HCT116 (cell line): ENCODE results near the gene PKN1. TPM values are rescaled to one million over a fixed set of nuclear protein-coding genes. Genes with fewer than 3 reads are reported as not detected.

Experiments
- ATAC-seq: fragments of 200-7000 bp; cut with Tn5 transposase; 2 replicates; pipeline ENCODE4 v1.9.1; 2020; ENCODE audit warnings: mild to moderate bottlenecking, moderate library complexity
- Bru-seq: library from RNA; stranded (reverse); fragments of 400-500 nt; gene quantifications from one replicate; lab custom pipeline; 2021; lab: Mats Ljungman, UMichigan
- BruChase-seq, 2 experiments: library from RNA; stranded (reverse); fragments of 400-500 nt; gene quantifications; one replicate each; lab custom pipeline; 2021; lab: Mats Ljungman, UMichigan
- BruUV-seq: library from RNA; stranded (reverse); fragments of 400-500 nt; replicated peaks from 2 replicates; lab custom pipeline; 2021; lab: Mats Ljungman, UMichigan
- CTCF ChIA-PET: fragments of 300-600 bp; sonication (Branson Sonifier 250); formaldehyde crosslinking; loops from one replicate; lab custom pipeline; 2021; ENCODE audit warnings: antibody characterized with exemption; lab: Charles Lee
- POLR2A ChIA-PET: fragments of 300-600, 350-600 bp; sonication (Branson Sonifier 250); formaldehyde crosslinking; loops from one replicate; lab custom pipeline; 2021; ENCODE audit warnings: antibody characterized with exemption; lab: Charles Lee
- RAD21 ChIA-PET, 2 experiments: fragments of 300-600 bp; sonication (Branson Sonifier 250); formaldehyde crosslinking; loops; one replicate each; lab custom pipeline; 2023; ENCODE audit warnings: low total read pairs in 2 of 2; ENCODE audit not compliant: uncharacterized antibody in 2 of 2, unreplicated experiment in 2 of 2, low non-redundant PET in 1 of 2; lab: Charles Lee
- DNase-seq: peaks from one replicate; pipeline ENCODE4 v3.0.0-alpha.2; 2010; ENCODE audit warnings: low read depth, low spot score
- H2AFZ ChIP-seq: fragments of 200-600 bp; shearing (Covaris generic), sonication (generic); 2 replicates; pipeline ENCODE4 v1.6.1; 2017; ENCODE audit warnings: low read depth, mixed run types, mixed read lengths, antibody characterized with exemption, low read length; ENCODE audit not compliant: poor library complexity, severe bottlenecking
- H3K27ac ChIP-seq: 2 replicates; pipeline ENCODE4 v1.5.1; 2012; ENCODE audit warnings: low read depth, low read length
- H3K27me3 ChIP-seq: fragments of 200-600 bp; sonication (generic); 2 replicates; pipeline ENCODE4 v1.6.1; 2016; ENCODE audit warnings: mixed run types, low read length, mixed read lengths; ENCODE audit not compliant: insufficient read depth
- H3K36me3 ChIP-seq, 2 experiments: fragments of 200-500 bp in 1 of 2; fragments of 200-600 bp in 1 of 2; sonication (Bioruptor generic) in 1 of 2; sonication (generic) in 1 of 2; 2 replicates each; pipeline versions ENCODE4 v1.5.1 to v1.6.1; 2014 to 2016; ENCODE audit warnings: low read length in 2 of 2, inconsistent platforms in 1 of 2, mixed read lengths in 1 of 2, mixed run types in 1 of 2; ENCODE audit not compliant: insufficient read depth in 2 of 2, control insufficient read depth in 1 of 2
- H3K4me1 ChIP-seq, 2 experiments: fragments of 200-600 bp in 1 of 2; sonication (generic) in 1 of 2; 2 replicates each; pipeline versions ENCODE4 v1.5.1 to v1.6.1; 2012 to 2017; ENCODE audit warnings: low read length in 2 of 2, inconsistent platforms in 1 of 2, mild to moderate bottlenecking in 1 of 2, mixed read lengths in 1 of 2, mixed run types in 1 of 2, moderate library complexity in 1 of 2; ENCODE audit not compliant: insufficient read depth in 2 of 2, control insufficient read depth in 1 of 2
- H3K4me2 ChIP-seq: fragments of 200-600 bp; sonication (generic); 2 replicates; pipeline ENCODE4 v1.6.1; 2017; ENCODE audit warnings: mixed run types, low read length, mixed read lengths
- H3K4me3 ChIP-seq, 2 experiments: fragments of 200-600 bp in 1 of 2; sonication (generic) in 1 of 2; replicated peaks in 1 of 2; 2 replicates each; pipeline ENCODE4 v1.5.1; 2011 to 2016; ENCODE audit warnings: low read length in 2 of 2, control low read depth in 1 of 2, low read depth in 1 of 2, mild to moderate bottlenecking in 1 of 2, mixed read lengths in 1 of 2, mixed run types in 1 of 2
- H3K79me2 ChIP-seq: fragments of 200-600 bp; sonication (generic); 2 replicates; pipeline ENCODE4 v1.6.1; 2017; ENCODE audit warnings: mild to moderate bottlenecking, mixed run types, low read length, moderate library complexity, mixed read lengths; ENCODE audit not compliant: insufficient read depth
- H3K9ac ChIP-seq: fragments of 200-600 bp; sonication (generic); 2 replicates; pipeline ENCODE4 v1.6.1; 2016; ENCODE audit warnings: low read length, mixed read lengths
- H3K9me2 ChIP-seq: fragments of 200-600 bp; sonication (generic), shearing (Covaris generic); 2 replicates; pipeline ENCODE4 v1.6.1; 2017; ENCODE audit warnings: mixed run types, mild to moderate bottlenecking, moderate library complexity; ENCODE audit not compliant: insufficient read depth
- H3K9me3 ChIP-seq, 2 experiments: fragments of 200-500 bp in 1 of 2; fragments of 200-600 bp in 1 of 2; sonication (Bioruptor generic) in 1 of 2; sonication (generic) in 1 of 2; 2 replicates each; pipeline ENCODE4 v1.6.1; 2014 to 2017; ENCODE audit warnings: low read length in 2 of 2, mixed read lengths in 2 of 2, inconsistent platforms in 1 of 2, low read depth in 1 of 2, mild to moderate bottlenecking in 1 of 2, mixed run types in 1 of 2, moderate library complexity in 1 of 2; ENCODE audit not compliant: control insufficient read depth in 1 of 2, insufficient read depth in 1 of 2
- H4K20me1 ChIP-seq: fragments of 200-600 bp; sonication (generic), shearing (Covaris generic); 2 replicates; pipeline ENCODE4 v1.6.1; 2017; ENCODE audit warnings: mixed run types, mild to moderate bottlenecking, moderate library complexity; ENCODE audit not compliant: insufficient read depth
- CBX3 ChIP-seq: IDR thresholded peaks from 2 replicates; pipeline ENCODE4 v1.6.1; 2012; ENCODE audit warnings: low read depth
- CEBPB ChIP-seq: IDR thresholded peaks from 2 replicates; pipeline ENCODE4 v1.6.1; 2012; ENCODE audit warnings: low read depth
- EGR1 ChIP-seq: IDR thresholded peaks from 2 replicates; pipeline ENCODE4 v1.6.1; 2012; ENCODE audit warnings: low read depth
- ELF1 ChIP-seq: IDR thresholded peaks from 2 replicates; pipeline ENCODE4 v1.6.1; 2012; ENCODE audit warnings: low read depth, borderline replicate concordance
- EZH2 ChIP-seq: fragments of 200-600 bp; sonication (generic); IDR thresholded peaks from 2 replicates; pipeline ENCODE4 v1.6.1; 2017; ENCODE audit warnings: antibody characterized with exemption, mixed run types
- EZH2phosphoT487 ChIP-seq: fragments of 200-600 bp; IDR thresholded peaks from 2 replicates; pipeline ENCODE4 v1.6.1; 2018; ENCODE audit warnings: antibody characterized with exemption, borderline replicate concordance
- FOSL1 ChIP-seq: IDR thresholded peaks from 2 replicates; pipeline ENCODE4 v1.6.1; 2012; ENCODE audit warnings: low read depth
- JUND ChIP-seq: IDR thresholded peaks from 2 replicates; pipeline ENCODE4 v1.6.1; 2012
- POLR2AphosphoS5 ChIP-seq: IDR thresholded peaks from 2 replicates; pipeline ENCODE4 v1.6.1; 2011; ENCODE audit warnings: mild to moderate bottlenecking, low read depth, low read length, moderate library complexity
- RAD21 ChIP-seq: IDR thresholded peaks from 2 replicates; pipeline ENCODE4 v1.6.1; 2012; ENCODE audit warnings: low read depth, mild to moderate bottlenecking
- SIN3A ChIP-seq: IDR thresholded peaks from 2 replicates; pipeline ENCODE4 v1.6.1; 2012; ENCODE audit warnings: low read depth
- SP1 ChIP-seq: IDR thresholded peaks from 2 replicates; pipeline ENCODE4 v1.6.1; 2012; ENCODE audit warnings: low read depth
- SRF ChIP-seq: IDR thresholded peaks from 2 replicates; pipeline ENCODE4 v1.6.1; 2012; ENCODE audit warnings: low read depth
- TCF7L2 ChIP-seq: IDR thresholded peaks from 2 replicates; pipeline ENCODE4 v1.7.0; 2011; ENCODE audit warnings: borderline replicate concordance, inconsistent platforms; ENCODE audit not compliant: insufficient read depth, insufficient read length; ENCODE audit errors: extremely low read depth
- ZFX ChIP-seq: fragments of 450-650 bp; IDR thresholded peaks from 2 replicates; pipeline ENCODE4 v1.6.1; 2017
- ZNF274 ChIP-seq: fragments of 200-500 bp; sonication (Bioruptor generic); IDR thresholded peaks from 2 replicates; pipeline ENCODE4 v1.6.1; 2014; ENCODE audit warnings: mild to moderate bottlenecking, low read depth, low read length, inconsistent platforms
- intact Hi-C: fragments of 100-400 bp; cut with micrococcal nuclease; formaldehyde crosslinking; loops from 2 replicates; pipeline ENCODE4 v1.10.0; 2022
- long read RNA-seq: library from polyadenylated mRNA; unstranded; transcript quantifications from one replicate; pipeline ENCODE4 v2.0.0, GENCODE V29; 2021; ENCODE audit not compliant: unreplicated experiment
- polyA plus RNA-seq: library from polyadenylated mRNA; unstranded; fragments of >200 nt; gene quantifications from 2 replicates; pipeline ENCODE4 v1.2.1, GENCODE V29; 2012; ENCODE audit warnings: missing spikeins
- total RNA-seq: library from RNA; stranded (reverse); gene quantifications from one replicate; pipeline ENCODE4 v1.2.1, GENCODE V29; 2021; ENCODE audit not compliant: unreplicated experiment
- TF ChIP-seq, protein P1 (sequence below): IDR thresholded peaks from 2 replicates; pipeline ENCODE4 v1.6.1; 2012
- TF ChIP-seq, protein P2 (sequence below): IDR thresholded peaks from 2 replicates; pipeline ENCODE4 v1.6.1; 2012; ENCODE audit warnings: low read depth
- TF ChIP-seq, protein P3 (sequence below), 3 experiments: fragments of 200-600 bp in 1 of 3; sonication (generic) in 1 of 3; IDR thresholded peaks in 2 of 3; conservative IDR thresholded peaks in 1 of 3; 2 replicates each; pipeline ENCODE4 v1.5.1; 2012 to 2017; ENCODE audit warnings: low read depth in 2 of 3, low read length in 2 of 3, antibody characterized with exemption in 1 of 3, borderline replicate concordance in 1 of 3, control low read depth in 1 of 3, mild to moderate bottlenecking in 1 of 3, mixed read lengths in 1 of 3, mixed run types in 1 of 3, moderate library complexity in 1 of 3; ENCODE audit not compliant: insufficient read depth in 1 of 3
- TF ChIP-seq, protein P4 (sequence below): IDR thresholded peaks from 2 replicates; pipeline ENCODE4 v1.6.1; 2012

Gene PKN1
- total RNA-seq (248 TPM), Bru-seq, nascent RNA (percentile 65 among the genes with signal in this experiment), BruChase-seq, experiment 1, labeled RNA remaining after a 6-hour chase (percentile 78 among the genes with signal in this experiment), BruChase-seq, experiment 2, labeled RNA remaining after a 2-hour chase (percentile 66 among the genes with signal in this experiment)
- 238 and 241 TPM in 2 replicates for polyA plus RNA-seq
- long read RNA-seq, transcript PKN1-201 (22 exons, 3,069 nt): major isoform, 359 of 525 reads
- long read RNA-seq, partial matches to known transcripts: 105 of 525 reads
- long read RNA-seq, other reads (novel, unspliced or antisense): 61 of 525 reads

DNA sequence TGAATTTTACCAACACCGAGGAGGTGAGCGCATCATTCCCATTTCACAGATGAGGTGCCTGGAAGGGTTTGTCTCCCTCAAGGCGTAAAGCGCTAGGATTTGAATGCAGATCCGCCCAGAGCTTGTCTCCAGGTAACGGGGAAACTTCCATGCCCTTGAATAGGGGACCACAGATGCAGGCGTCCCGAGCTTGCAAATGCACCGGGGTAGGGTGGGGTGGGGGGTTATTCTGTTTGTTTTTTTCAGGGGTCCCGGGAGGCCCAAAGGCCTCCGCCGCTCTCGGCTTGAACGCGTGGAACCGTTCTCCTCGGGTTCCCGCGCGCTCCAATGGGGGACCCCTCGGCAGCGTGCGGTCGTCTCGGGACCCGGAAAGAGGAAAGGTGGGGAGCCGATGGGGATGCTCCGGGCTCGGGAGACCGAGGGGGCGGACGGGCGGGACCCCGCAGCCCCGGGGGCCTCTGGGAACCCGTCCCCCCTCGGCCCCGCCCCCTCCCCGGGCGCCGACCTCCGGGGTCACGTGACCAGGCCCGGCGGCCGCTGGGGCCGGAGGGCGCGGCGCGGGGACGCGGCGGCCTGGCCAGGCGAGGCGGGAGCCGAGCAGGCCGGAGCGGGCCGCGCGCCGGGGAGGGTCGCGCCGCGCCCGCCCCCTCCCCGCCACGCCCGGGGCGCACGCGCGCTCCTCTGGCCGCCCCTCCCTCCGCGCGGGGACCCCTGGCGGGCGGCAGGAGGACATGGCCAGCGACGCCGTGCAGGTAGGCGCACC lies at the start of gene PKN1:
PKN1 (plus strand) TSS at position 516 of the 763 bp plus-strand sequence; CDS start at position 732, 216 bp downstream.
- Histone ChIP-seq H3K4me3 (peak within 1 kb of the TSS; percentile 75 to 79), H3K27ac (peak within 1 kb of the TSS; percentile 95), H3K9me2 (no peaks in the 10 kb centered on the region), H3K79me2 (peaks cover 39% of the 10 kb centered on the region), H3K9ac (peak within 1 kb of the TSS; percentile 80), H3K9me3 (no peaks in the 10 kb centered on the region), H4K20me1 (no peaks in the 10 kb centered on the region), H2AFZ (peak within 1 kb of the TSS; percentile 82), H3K27me3 (no peaks in the 10 kb centered on the region), H3K36me3 (no peaks in the 10 kb centered on the region), H3K4me2 (peak within 1 kb of the TSS; percentile 99), H3K4me1 (peaks cover 21 to 41% of the 10 kb centered on the region in 2 experiments)
- no peak for DNase-seq
- POLR2A ChIA-PET: interaction anchor here (1.4 kb wide), 1 partner anchor 296 kb away, joined by 3 read pairs; the partner anchor contains the start of gene ASF1B
- CTCF ChIA-PET: interaction anchor here (1.3 kb wide), 1 partner anchor 296 kb away, joined by 7 read pairs; the partner anchor contains the start of gene ASF1B
- peak; percentile 54; the same call in 1 of the 2 replicates for TF ChIP-seq EGR1
- no peak for TF ChIP-seq ZNF274
- no peak for TF ChIP-seq CEBPB
- TF ChIP-seq JUND: no peak
- no peak for TF ChIP-seq EZH2
- TF ChIP-seq, protein P1, sequence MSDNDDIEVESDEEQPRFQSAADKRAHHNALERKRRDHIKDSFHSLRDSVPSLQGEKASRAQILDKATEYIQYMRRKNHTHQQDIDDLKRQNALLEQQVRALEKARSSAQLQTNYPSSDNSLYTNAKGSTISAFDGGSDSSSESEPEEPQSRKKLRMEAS: no peak
- no peak for TF ChIP-seq SP1
- no peak for TF ChIP-seq RAD21
- no peak; the same call in 1 of the 2 replicates for TF ChIP-seq CBX3
- no peak for TF ChIP-seq EZH2phosphoT487
- no peak for TF ChIP-seq SRF
- TF ChIP-seq ELF1: no peak
- no peak for TF ChIP-seq FOSL1
- TF ChIP-seq, protein P2, sequence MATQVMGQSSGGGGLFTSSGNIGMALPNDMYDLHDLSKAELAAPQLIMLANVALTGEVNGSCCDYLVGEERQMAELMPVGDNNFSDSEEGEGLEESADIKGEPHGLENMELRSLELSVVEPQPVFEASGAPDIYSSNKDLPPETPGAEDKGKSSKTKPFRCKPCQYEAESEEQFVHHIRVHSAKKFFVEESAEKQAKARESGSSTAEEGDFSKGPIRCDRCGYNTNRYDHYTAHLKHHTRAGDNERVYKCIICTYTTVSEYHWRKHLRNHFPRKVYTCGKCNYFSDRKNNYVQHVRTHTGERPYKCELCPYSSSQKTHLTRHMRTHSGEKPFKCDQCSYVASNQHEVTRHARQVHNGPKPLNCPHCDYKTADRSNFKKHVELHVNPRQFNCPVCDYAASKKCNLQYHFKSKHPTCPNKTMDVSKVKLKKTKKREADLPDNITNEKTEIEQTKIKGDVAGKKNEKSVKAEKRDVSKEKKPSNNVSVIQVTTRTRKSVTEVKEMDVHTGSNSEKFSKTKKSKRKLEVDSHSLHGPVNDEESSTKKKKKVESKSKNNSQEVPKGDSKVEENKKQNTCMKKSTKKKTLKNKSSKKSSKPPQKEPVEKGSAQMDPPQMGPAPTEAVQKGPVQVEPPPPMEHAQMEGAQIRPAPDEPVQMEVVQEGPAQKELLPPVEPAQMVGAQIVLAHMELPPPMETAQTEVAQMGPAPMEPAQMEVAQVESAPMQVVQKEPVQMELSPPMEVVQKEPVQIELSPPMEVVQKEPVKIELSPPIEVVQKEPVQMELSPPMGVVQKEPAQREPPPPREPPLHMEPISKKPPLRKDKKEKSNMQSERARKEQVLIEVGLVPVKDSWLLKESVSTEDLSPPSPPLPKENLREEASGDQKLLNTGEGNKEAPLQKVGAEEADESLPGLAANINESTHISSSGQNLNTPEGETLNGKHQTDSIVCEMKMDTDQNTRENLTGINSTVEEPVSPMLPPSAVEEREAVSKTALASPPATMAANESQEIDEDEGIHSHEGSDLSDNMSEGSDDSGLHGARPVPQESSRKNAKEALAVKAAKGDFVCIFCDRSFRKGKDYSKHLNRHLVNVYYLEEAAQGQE: no peak
- TF ChIP-seq, protein P3, sequence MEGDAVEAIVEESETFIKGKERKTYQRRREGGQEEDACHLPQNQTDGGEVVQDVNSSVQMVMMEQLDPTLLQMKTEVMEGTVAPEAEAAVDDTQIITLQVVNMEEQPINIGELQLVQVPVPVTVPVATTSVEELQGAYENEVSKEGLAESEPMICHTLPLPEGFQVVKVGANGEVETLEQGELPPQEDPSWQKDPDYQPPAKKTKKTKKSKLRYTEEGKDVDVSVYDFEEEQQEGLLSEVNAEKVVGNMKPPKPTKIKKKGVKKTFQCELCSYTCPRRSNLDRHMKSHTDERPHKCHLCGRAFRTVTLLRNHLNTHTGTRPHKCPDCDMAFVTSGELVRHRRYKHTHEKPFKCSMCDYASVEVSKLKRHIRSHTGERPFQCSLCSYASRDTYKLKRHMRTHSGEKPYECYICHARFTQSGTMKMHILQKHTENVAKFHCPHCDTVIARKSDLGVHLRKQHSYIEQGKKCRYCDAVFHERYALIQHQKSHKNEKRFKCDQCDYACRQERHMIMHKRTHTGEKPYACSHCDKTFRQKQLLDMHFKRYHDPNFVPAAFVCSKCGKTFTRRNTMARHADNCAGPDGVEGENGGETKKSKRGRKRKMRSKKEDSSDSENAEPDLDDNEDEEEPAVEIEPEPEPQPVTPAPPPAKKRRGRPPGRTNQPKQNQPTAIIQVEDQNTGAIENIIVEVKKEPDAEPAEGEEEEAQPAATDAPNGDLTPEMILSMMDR (IDR thresholded peaks at IDR 0.05 in 2 of 3, conservative IDR thresholded peaks at IDR 0.05 in 1 of 3; ENCODE audit: borderline replicate concordance in 1 of 3, insufficient read depth in 1 of 3, low read depth in 2 of 3, low read length in 2 of 3): 0 out of 6 replicates have a peak, but pooled peaks of 1 of the 3 experiments have one; percentile 7
- TF ChIP-seq, protein P4, sequence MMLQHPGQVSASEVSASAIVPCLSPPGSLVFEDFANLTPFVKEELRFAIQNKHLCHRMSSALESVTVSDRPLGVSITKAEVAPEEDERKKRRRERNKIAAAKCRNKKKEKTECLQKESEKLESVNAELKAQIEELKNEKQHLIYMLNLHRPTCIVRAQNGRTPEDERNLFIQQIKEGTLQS: no peak
- no peak for TF ChIP-seq TCF7L2
- TF ChIP-seq SIN3A: 0 out of 2 replicates have a peak, but pooled peaks have one; percentile 36
- peak; percentile 18; the same call in 1 of the 2 replicates for TF ChIP-seq POLR2AphosphoS5
- TF ChIP-seq ZFX: peak; percentile 85; the same call in 1 of the 2 replicates
- ATAC-seq: peak; percentile 48
- intact Hi-C loops: loop anchor here (10.0 kb wide), 1 partner anchor 52 kb away; no protein-coding TSS in a partner anchor
- BruUV-seq: no TSS peak
- RAD21 ChIA-PET: interaction anchor here in 1 of 2 experiments (0.6 kb wide), 1 partner anchor 297 kb away, joined by 6 read pairs; the partner anchor contains the start of gene ASF1B
